ENCODE data around the gene ADM. TPM values are rescaled to one million over a fixed set of nuclear protein-coding genes. Genes with fewer than 3 reads are reported as not detected.
A peak's percentile ranks its signal among the peaks of the same experiment; 100 is the strongest.

The ADM gene
- total RNA-seq, 1 donor from 2014 or later, result 24.5 TPM

- DNase-seq (no peak), ATAC-seq (no peak)
- Histone ChIP-seq H3K27me3 (no peaks in the 10 kb centered on the region), H3K4me3 (no peak overlapping the region), H3K4me1 (no peaks in the 10 kb centered on the region), H3K27ac (no peak overlapping the region), H3K9me3 (no peaks in the 10 kb centered on the region), H3K36me3 (no peaks in the 10 kb centered on the region)
- intact Hi-C loops (cut with DNase I), result no loop called here
- TF ChIP-seq CTCF (IDR thresholded peaks at IDR 0.05), result no peak
Measured at GRCh38 chr11:10265936-10266335, 38.9 kb upstream of the ADM start.

GRCh38 chr11:10267821-10268220 is 37.1 kb upstream of the ADM start:
- intact Hi-C loops (cut with DNase I), result no loop called here
- no peaks in the 10 kb centered on the region for H3K36me3 ChIP-seq
- DNase-seq (no peak), ATAC-seq (no peak)
- H3K4me3 ChIP-seq, result no peak overlapping the region
- no peak overlapping the region for H3K27ac ChIP-seq
- TF ChIP-seq CTCF (IDR thresholded peaks at IDR 0.05), result no peak
- H3K4me1 ChIP-seq, result no peaks in the 10 kb centered on the region
- H3K9me3 ChIP-seq, result no peaks in the 10 kb centered on the region
- no peaks in the 10 kb centered on the region for H3K27me3 ChIP-seq

GRCh38 chr11:10268746-10269488 is 36.0 kb upstream of the ADM start:
- H3K4me3 ChIP-seq, result no peak overlapping the region
- H3K27ac ChIP-seq, result no peak overlapping the region
- no peak for TF ChIP-seq CTCF (IDR thresholded peaks at IDR 0.05)
- no peak for DNase-seq
- intact Hi-C loops (cut with DNase I), result no loop called here
- H3K27me3 ChIP-seq, result no peaks in the 10 kb centered on the region
- no peak for ATAC-seq
- no peaks in the 10 kb centered on the region for H3K36me3 ChIP-seq
- no peaks in the 10 kb centered on the region for H3K9me3 ChIP-seq
- no peaks in the 10 kb centered on the region for H3K4me1 ChIP-seq

- Histone ChIP-seq H3K27me3 (no peaks in the 10 kb centered on the region), H3K27ac (no peak overlapping the region), H3K4me3 (no peak overlapping the region), H3K9me3 (no peaks in the 10 kb centered on the region), H3K36me3 (no peaks in the 10 kb centered on the region), H3K4me1 (no peaks in the 10 kb centered on the region)
- DNase-seq (no peak), ATAC-seq (peak; percentile 36)
- TF ChIP-seq CTCF (IDR thresholded peaks at IDR 0.05), result no peak
- intact Hi-C loops (cut with DNase I), result no loop called here
Measured at GRCh38 chr11:10272132-10272531, 32.7 kb upstream of the ADM start.

- Histone ChIP-seq H3K4me3 (no peak overlapping the region), H3K27me3 (no peaks in the 10 kb centered on the region), H3K27ac (no peak overlapping the region), H3K36me3 (no peaks in the 10 kb centered on the region), H3K4me1 (no peaks in the 10 kb centered on the region), H3K9me3 (no peaks in the 10 kb centered on the region)
- no peak for TF ChIP-seq CTCF (IDR thresholded peaks at IDR 0.05)
- DNase-seq, result no peak
- intact Hi-C loops (cut with DNase I), result no loop called here
- ATAC-seq, result no peak
Measured at GRCh38 chr11:10273738-10274137, 31.1 kb upstream of the ADM start.

- ATAC-seq, result no peak
- DNase-seq, result no peak
- H3K27me3 ChIP-seq, result no peaks in the 10 kb centered on the region
- no peaks in the 10 kb centered on the region for H3K36me3 ChIP-seq
- H3K27ac ChIP-seq, result no peak overlapping the region
- TF ChIP-seq CTCF (IDR thresholded peaks at IDR 0.05), result no peak
- intact Hi-C loops (cut with DNase I), result no loop called here
- H3K9me3 ChIP-seq, result no peaks in the 10 kb centered on the region
- H3K4me1 ChIP-seq, result no peaks in the 10 kb centered on the region
- H3K4me3 ChIP-seq, result no peak overlapping the region
Measured at GRCh38 chr11:10274726-10275125, 30.1 kb upstream of the ADM start.
